Endothelial cell of umbilical vein (primary cell): ENCODE results near the gene NSMCE1. TPM values are rescaled to one million over a fixed set of nuclear protein-coding genes. Genes with fewer than 3 reads are reported as not detected.
"Not testable (repeated sequence)": the region's sequence is repeated elsewhere in the genome, so short reads cannot be mapped to it uniquely, and the experiment has no call there.

Experiments used
- BruUV-seq: library from RNA; stranded (reverse); fragments of 400-500 nt; replicated peaks from 2 replicates; lab custom pipeline; 2021; lab: Mats Ljungman, UMichigan
- CTCF ChIA-PET: fragments of 300-600, 350-600 bp; sonication (Branson Sonifier 250); formaldehyde crosslinking; loops from one replicate; lab custom pipeline; 2021; ENCODE audit warnings: antibody characterized with exemption, inconsistent platforms; lab: Charles Lee
- POLR2A ChIA-PET: fragments of 300-600, 350-600 bp; sonication (Branson Sonifier 250); formaldehyde crosslinking; loops from one replicate; lab custom pipeline; 2021; ENCODE audit warnings: antibody characterized with exemption, inconsistent platforms; lab: Charles Lee
- DNase-seq: peaks from one replicate; pipeline ENCODE4 v3.0.0-alpha.2; 2011; ENCODE audit warnings: low read depth, low spot score
- FAIRE-seq: peaks from 2 replicates; lab custom pipeline; 2011; peaks lifted over from hg19 to GRCh38; lab: Jason Lieb, UNC
- H2AFZ ChIP-seq: 2 replicates; pipeline ENCODE4 v1.6.0; 2012; ENCODE audit warnings: low read depth, low read length, control low read depth, inconsistent platforms
- H3K27ac ChIP-seq: 2 replicates; pipeline ENCODE4 v1.5.1; 2011; ENCODE audit warnings: low read depth, mild to moderate bottlenecking, control low read depth, low read length, moderate library complexity; ENCODE audit not compliant: insufficient read depth
- H3K27me3 ChIP-seq, 2 experiments: 2 replicates each; pipeline versions ENCODE4 v1.6.0 to v1.6.1; 2011; ENCODE audit warnings: low read length in 2 of 2, mixed read lengths in 1 of 2; ENCODE audit not compliant: control insufficient read depth in 2 of 2, insufficient read depth in 2 of 2
- H3K36me3 ChIP-seq, 2 experiments: 2 replicates in 1 of 2; 3 replicates in 1 of 2; pipeline ENCODE4 v1.5.1; 2011; ENCODE audit warnings: low read length in 2 of 2, mild to moderate bottlenecking in 1 of 2, moderate library complexity in 1 of 2; ENCODE audit not compliant: control insufficient read depth in 2 of 2, insufficient read depth in 2 of 2; ENCODE audit errors: extremely low read depth in 1 of 2
- H3K4me1 ChIP-seq: 3 replicates; pipeline ENCODE4 v1.5.1; 2011; ENCODE audit warnings: mild to moderate bottlenecking, low read length; ENCODE audit not compliant: control insufficient read depth, insufficient read depth; ENCODE audit errors: extremely low read depth
- H3K4me2 ChIP-seq: 2 replicates; pipeline ENCODE4 v1.6.1; 2011; ENCODE audit warnings: low read length, control low read depth, mixed read lengths; ENCODE audit not compliant: insufficient read depth
- H3K4me3 ChIP-seq, 3 experiments: fragments of 200-600 bp in 1 of 3; sonication (generic), shearing (Covaris generic) in 1 of 3; replicated peaks in 1 of 3; 2 replicates each; pipeline ENCODE4 v1.5.1; 2011 to 2016; ENCODE audit warnings: control low read depth in 3 of 3, low read length in 3 of 3, mild to moderate bottlenecking in 2 of 3, inconsistent platforms in 1 of 3, low read depth in 1 of 3, moderate library complexity in 1 of 3; ENCODE audit not compliant: insufficient read depth in 1 of 3
- H3K79me2 ChIP-seq: 2 replicates; pipeline ENCODE4 v1.6.0; 2012; ENCODE audit warnings: low read length, inconsistent platforms; ENCODE audit not compliant: control insufficient read depth, insufficient read depth
- H3K9ac ChIP-seq: replicated peaks from 2 replicates; pipeline ENCODE3; 2011; ENCODE audit warnings: low read length, control low read depth; ENCODE audit not compliant: insufficient read depth; ENCODE audit errors: extremely low read depth
- H3K9me1 ChIP-seq: replicated peaks from 3 replicates; pipeline ENCODE4 v1.6.0; 2011; ENCODE audit warnings: mild to moderate bottlenecking, low read length; ENCODE audit not compliant: control insufficient read depth, insufficient read depth; ENCODE audit errors: extremely low read depth
- H3K9me3 ChIP-seq: replicated peaks from 2 replicates; pipeline ENCODE4 v1.5.1; 2012; ENCODE audit warnings: low read length, inconsistent platforms; ENCODE audit not compliant: control insufficient read depth, insufficient read depth
- H4K20me1 ChIP-seq: replicated peaks from 2 replicates; pipeline ENCODE3; 2011; ENCODE audit warnings: mild to moderate bottlenecking, low read length; ENCODE audit not compliant: control insufficient read depth, insufficient read depth; ENCODE audit errors: extremely low read depth
- EZH2 ChIP-seq: IDR thresholded peaks from 2 replicates; pipeline ENCODE4 v1.6.1; 2012; ENCODE audit warnings: borderline replicate concordance, low read depth, mild to moderate bottlenecking, moderate library complexity, low read length, inconsistent platforms; ENCODE audit not compliant: severe bottlenecking
- FOS ChIP-seq: IDR thresholded peaks from 2 replicates; pipeline ENCODE4 v1.6.1; 2011; ENCODE audit warnings: mild to moderate bottlenecking, low read length, moderate library complexity, borderline replicate concordance; ENCODE audit not compliant: insufficient read depth
- GATA2 ChIP-seq: IDR thresholded peaks from 2 replicates; pipeline ENCODE4 v1.7.0; 2011; ENCODE audit warnings: low read depth, mild to moderate bottlenecking, moderate library complexity, mixed read lengths, low read length; ENCODE audit not compliant: insufficient read length, insufficient read depth
- JUN ChIP-seq: IDR thresholded peaks from 2 replicates; pipeline ENCODE4 v1.6.1; 2011; ENCODE audit warnings: borderline replicate concordance, low read depth; ENCODE audit not compliant: insufficient read length, insufficient read depth
- MAX ChIP-seq: IDR thresholded peaks from 2 replicates; pipeline ENCODE4 v1.6.1; 2011; ENCODE audit not compliant: insufficient read depth, insufficient read length
- MYC ChIP-seq: IDR thresholded peaks from one replicate; pipeline ENCODE4 v1.6.1; 2011; ENCODE audit warnings: mild to moderate bottlenecking, low read depth, low read length
- POLR2A ChIP-seq: IDR thresholded peaks from 2 replicates; pipeline ENCODE4 v1.6.1; 2012; ENCODE audit warnings: low read depth, mild to moderate bottlenecking, control low read depth, low read length
- POLR2AphosphoS5 ChIP-seq: IDR thresholded peaks from 2 replicates; pipeline ENCODE4 v1.6.1; 2012; ENCODE audit warnings: low read depth, mild to moderate bottlenecking, control low read depth, low read length, moderate library complexity; ENCODE audit not compliant: insufficient read depth
- dilution Hi-C: fragments of 300-500 bp; cut with MboI; formaldehyde crosslinking; loops from one replicate; pipeline ENCODE4 v1.15.0; 2019; ENCODE audit warnings: low sequenced_read_pairs; ENCODE audit not compliant: extremely low pct_ligation_motif_present
- intact Hi-C: fragments of 100-400 bp; cut with micrococcal nuclease; formaldehyde crosslinking; loops from one replicate; pipeline ENCODE4 v1.10.0; 2022
- polyA plus RNA-seq, 4 experiments: library from polyadenylated mRNA; depleted of rRNA in 3 of 4; stranded (reverse) in 3 of 4; unstranded in 1 of 4; fragments of >200 nt; gene quantifications; 2 replicates each; pipeline versions ENCODE4 v1.2.1 to v1.2.3, GENCODE V29; 2011 to 2012; ENCODE audit warnings: missing spikeins in 1 of 4
- total RNA-seq: library from RNA; stranded (reverse); gene quantifications from 2 replicates; pipeline ENCODE4 v1.2.3, GENCODE V29; 2021
- TF ChIP-seq, protein P1 (sequence below), 2 donors: IDR thresholded peaks; 1 replicate in 1 of 2; 2 replicates in 1 of 2; pipeline ENCODE4 v1.5.1; 2011; ENCODE audit warnings: low read length in 2 of 2, mild to moderate bottlenecking in 2 of 2, moderate library complexity in 2 of 2, control low read depth in 1 of 2, inconsistent platforms in 1 of 2, low read depth in 1 of 2; ENCODE audit not compliant: insufficient read depth in 1 of 2; ENCODE audit errors: extremely low read depth in 1 of 2

Gene NSMCE1
- total and polyA plus RNA-seq, 2 donors (not counting 3 experiments of a cell fraction or from before 2014, with no cell fraction given): 23.8 to 42.0 TPM

- intact Hi-C loops (no loop called here), dilution Hi-C loops (no loop called here)
These were observed 60.4 kb downstream of the NSMCE1 start for GRCh38 chr16:27208081-27208680.

GRCh38 chr16:27207121-27207520 lies 61.5 kb downstream of the NSMCE1 start:
- H3K4me2 ChIP-seq, BruUV-seq, H3K9me1 ChIP-seq, H3K27me3 ChIP-seq, CTCF ChIA-PET, DNase-seq, H3K9ac ChIP-seq, H3K79me2 ChIP-seq, H2AFZ ChIP-seq, H4K20me1 ChIP-seq, POLR2A ChIA-PET, intact Hi-C loops, H3K36me3 ChIP-seq, H3K27ac ChIP-seq, FAIRE-seq, H3K9me3 ChIP-seq, dilution Hi-C loops, H3K4me3 ChIP-seq: not testable (repeated sequence)
- H3K4me1 ChIP-seq: peaks cover 10% of the 10 kb centered on the region

More at GRCh38 chr16:27208081-27208680, 60.4 kb downstream of the NSMCE1 start:
- CTCF ChIA-PET: no interaction called here
- Histone ChIP-seq H3K4me3 (no peak overlapping the region), H3K27me3 (no peaks in the 10 kb centered on the region), H3K9me3 (no peaks in the 10 kb centered on the region), H4K20me1 (no peaks in the 10 kb centered on the region), H3K9ac (no peak overlapping the region), H3K36me3 (peaks cover 2 to 5% of the 10 kb centered on the region in 2 experiments), H3K4me2 (no peak overlapping the region), H3K9me1 (no peaks in the 10 kb centered on the region), H3K27ac (no peak overlapping the region), H2AFZ (no peak overlapping the region), H3K4me1 (peaks cover 7% of the 10 kb centered on the region), H3K79me2 (no peaks in the 10 kb centered on the region)
- no peak for FAIRE-seq
- TF ChIP-seq, protein P1, sequence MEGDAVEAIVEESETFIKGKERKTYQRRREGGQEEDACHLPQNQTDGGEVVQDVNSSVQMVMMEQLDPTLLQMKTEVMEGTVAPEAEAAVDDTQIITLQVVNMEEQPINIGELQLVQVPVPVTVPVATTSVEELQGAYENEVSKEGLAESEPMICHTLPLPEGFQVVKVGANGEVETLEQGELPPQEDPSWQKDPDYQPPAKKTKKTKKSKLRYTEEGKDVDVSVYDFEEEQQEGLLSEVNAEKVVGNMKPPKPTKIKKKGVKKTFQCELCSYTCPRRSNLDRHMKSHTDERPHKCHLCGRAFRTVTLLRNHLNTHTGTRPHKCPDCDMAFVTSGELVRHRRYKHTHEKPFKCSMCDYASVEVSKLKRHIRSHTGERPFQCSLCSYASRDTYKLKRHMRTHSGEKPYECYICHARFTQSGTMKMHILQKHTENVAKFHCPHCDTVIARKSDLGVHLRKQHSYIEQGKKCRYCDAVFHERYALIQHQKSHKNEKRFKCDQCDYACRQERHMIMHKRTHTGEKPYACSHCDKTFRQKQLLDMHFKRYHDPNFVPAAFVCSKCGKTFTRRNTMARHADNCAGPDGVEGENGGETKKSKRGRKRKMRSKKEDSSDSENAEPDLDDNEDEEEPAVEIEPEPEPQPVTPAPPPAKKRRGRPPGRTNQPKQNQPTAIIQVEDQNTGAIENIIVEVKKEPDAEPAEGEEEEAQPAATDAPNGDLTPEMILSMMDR (IDR thresholded peaks at IDR 0.05; ENCODE audit: extremely low read depth in 1 of 2, insufficient read depth in 1 of 2, low read depth in 1 of 2, low read length in 2 of 2): no peak
- TF ChIP-seq EZH2 (no peak), FOS (no peak), MYC (no peak), POLR2A (no peak), MAX (no peak), POLR2AphosphoS5 (no peak), GATA2 (no peak), JUN (no peak)
- no TSS peak for BruUV-seq
- POLR2A ChIA-PET: no interaction called here
- DNase-seq: no peak
